Raji (cell line): ENCODE data around the gene NLK.

Experiments
- POLR2A ChIP-seq: IDR thresholded peaks from 2 replicates; pipeline ENCODE4 v1.6.1; 2011; ENCODE audit warnings: low read depth, low read length, control low read depth; ENCODE audit not compliant: insufficient read depth

Gene NLK

GRCh38 chr17:28147017-28147416, 104.5 kb downstream of the NLK start:
- no peak for TF ChIP-seq POLR2A

- TF ChIP-seq POLR2A, result no peak
Measured at GRCh38 chr17:28151001-28151400, 108.5 kb downstream of the NLK start.

GRCh38 chr17:28154214-28154613, 111.7 kb downstream of the NLK start:
- no peak for TF ChIP-seq POLR2A

GRCh38 chr17:28159004-28159403, 116.5 kb downstream of the NLK start:
- TF ChIP-seq POLR2A, result no peak

GRCh38 chr17:28159924-28160323, 117.4 kb downstream of the NLK start:
- TF ChIP-seq POLR2A, result no peak

- TF ChIP-seq POLR2A, result no peak
Measured at GRCh38 chr17:28160610-28161009, 118.1 kb downstream of the NLK start.

- TF ChIP-seq POLR2A, result no peak
Measured at GRCh38 chr17:28161311-28161710, 118.8 kb downstream of the NLK start.

- no peak for TF ChIP-seq POLR2A
Measured at GRCh38 chr17:28166478-28166877, 124.0 kb downstream of the NLK start.

- no peak for TF ChIP-seq POLR2A
Measured at GRCh38 chr17:28169621-28170349, 127.3 kb downstream of the NLK start.

GRCh38 chr17:28170771-28171170, 128.3 kb downstream of the NLK start:
- no peak for TF ChIP-seq POLR2A

- TF ChIP-seq POLR2A, result no peak
Measured at GRCh38 chr17:28173031-28173561, 130.6 kb downstream of the NLK start.

- no peak for TF ChIP-seq POLR2A
Measured at GRCh38 chr17:28173801-28174200, 131.3 kb downstream of the NLK start.

GRCh38 chr17:28174352-28175046, 132.0 kb downstream of the NLK start:
- no peak for TF ChIP-seq POLR2A

GRCh38 chr17:28177351-28177750, 134.9 kb downstream of the NLK start:
- no peak for TF ChIP-seq POLR2A

- no peak for TF ChIP-seq POLR2A
Measured at GRCh38 chr17:28178800-28179199, 136.3 kb downstream of the NLK start.

- TF ChIP-seq POLR2A, result no peak
Measured at GRCh38 chr17:28180449-28180848, 138.0 kb downstream of the NLK start.
